Measurements from ENCODE around the gene CTSC.

Gene CTSC
- 69.7 to 126 reads per million in 2 donors for total RNA-seq

GRCh38 chr11:88337181-88337986 is at the start of gene CTSC:
CTSC (minus strand) TSS chr11:88337736; CDS start chr11:88337672, 64 bp downstream.
- DNase-seq, result peak; percentile 84

- DNase-seq, result no peak
Observed at GRCh38 chr11:88384669-88385005, 47.1 kb upstream of the CTSC start.

GRCh38 chr11:88384004-88384668 is 46.6 kb upstream of the CTSC start:
- no peak for DNase-seq

- DNase-seq, result no peak
Observed at GRCh38 chr11:88383447-88383846, 45.9 kb upstream of the CTSC start.

- no peak for DNase-seq
Observed at GRCh38 chr11:88379130-88379529, 41.6 kb upstream of the CTSC start.

- no peak for DNase-seq
Observed at GRCh38 chr11:88378422-88379066, 41.0 kb upstream of the CTSC start.

- DNase-seq, result no peak
Observed at GRCh38 chr11:88377646-88378045, 40.1 kb upstream of the CTSC start.

- DNase-seq, result no peak
Observed at GRCh38 chr11:88377144-88377543, 39.6 kb upstream of the CTSC start.

- DNase-seq, result no peak
Observed at GRCh38 chr11:88375927-88376470, 38.5 kb upstream of the CTSC start.

GRCh38 chr11:88370782-88371181 is 33.2 kb upstream of the CTSC start:
- no peak for DNase-seq

GRCh38 chr11:88367310-88367709 is 29.8 kb upstream of the CTSC start:
- no peak for DNase-seq

GRCh38 chr11:88363648-88364065 is 26.1 kb upstream of the CTSC start:
- DNase-seq, result no peak

- no peak for DNase-seq
Observed at GRCh38 chr11:88363004-88363403, 25.5 kb upstream of the CTSC start.

GRCh38 chr11:88360141-88360540 is 22.6 kb upstream of the CTSC start:
- DNase-seq, result no peak

GRCh38 chr11:88359541-88359940 is 22.0 kb upstream of the CTSC start:
- DNase-seq, result no peak

GRCh38 chr11:88359114-88359513 is 21.6 kb upstream of the CTSC start:
- DNase-seq, result no peak

GRCh38 chr11:88358040-88358431 is 20.5 kb upstream of the CTSC start:
- no peak for DNase-seq

GRCh38 chr11:88357323-88358039 is 19.9 kb upstream of the CTSC start:
- no peak for DNase-seq

- no peak for DNase-seq
Observed at GRCh38 chr11:88355887-88356286, 18.4 kb upstream of the CTSC start.

- no peak for DNase-seq
Observed at GRCh38 chr11:88354912-88355311, 17.4 kb upstream of the CTSC start.

GRCh38 chr11:88353835-88354496 is 16.4 kb upstream of the CTSC start:
- DNase-seq, result no peak

- no peak for DNase-seq
Observed at GRCh38 chr11:88353386-88353785, 15.8 kb upstream of the CTSC start.

Data from T-helper 9 cell (primary cell).